HFF-Myc (cell line): ENCODE results near the gene CFTR.
"Not testable (repeated sequence)": the region's sequence is repeated elsewhere in the genome, so short reads cannot be mapped to it uniquely, and the experiment has no call there.

Source experiments
- DNase-seq: peaks from one replicate; pipeline ENCODE4 v3.0.0-alpha.2; 2011; ENCODE audit warnings: low read depth; ENCODE audit errors: extremely low read depth
- H3K4me3 ChIP-seq: replicated peaks from 2 replicates; pipeline ENCODE4 v1.5.1; 2011; ENCODE audit warnings: low read depth, mild to moderate bottlenecking, control low read depth, low read length
- CTCF ChIP-seq: IDR thresholded peaks from 2 replicates; pipeline ENCODE4 v1.5.1; 2012; ENCODE audit warnings: mild to moderate bottlenecking, low read depth, low read length, control low read depth; ENCODE audit errors: missing control alignments

Gene CFTR

GRCh38 chr7:117492649-117493048, 12.8 kb downstream of the CFTR start:
- no peak for DNase-seq
- TF ChIP-seq CTCF = no peak
- no peak overlapping the region for H3K4me3 ChIP-seq

- no peak for DNase-seq
- TF ChIP-seq CTCF = no peak
- H3K4me3 ChIP-seq = no peak overlapping the region
Observed at GRCh38 chr7:117493460-117493859, 13.6 kb downstream of the CFTR start.

- DNase-seq = no peak
- no peak overlapping the region for H3K4me3 ChIP-seq
- TF ChIP-seq CTCF = no peak
Observed at GRCh38 chr7:117495308-117495707, 15.5 kb downstream of the CFTR start.

- no peak for DNase-seq
- no peak for TF ChIP-seq CTCF
- no peak overlapping the region for H3K4me3 ChIP-seq
Observed at GRCh38 chr7:117502331-117502730, 22.5 kb downstream of the CFTR start.

- no peak overlapping the region for H3K4me3 ChIP-seq
- no peak for TF ChIP-seq CTCF
- DNase-seq = no peak
Observed at GRCh38 chr7:117505238-117505637, 25.4 kb downstream of the CFTR start.

- TF ChIP-seq CTCF = no peak
- H3K4me3 ChIP-seq = no peak overlapping the region
- no peak for DNase-seq
Observed at GRCh38 chr7:117508676-117509075, 28.9 kb downstream of the CFTR start.

GRCh38 chr7:117517194-117517593, 37.4 kb downstream of the CFTR start:
- not testable (repeated sequence) for H3K4me3 ChIP-seq, DNase-seq
